Neuronal stem cell (in vitro differentiated cells): ENCODE data around the gene RNF13. TPM values are rescaled to one million over a fixed set of nuclear protein-coding genes. Genes with fewer than 3 reads are reported as not detected.

ENCODE experiments used
- DNase-seq: peaks from one replicate; pipeline ENCODE4 v3.0.0-alpha.2; 2013; ENCODE audit warnings: low spot score
- H2AFZ ChIP-seq: one replicate; pipeline ENCODE4 v1.6.1; 2013; ENCODE audit warnings: mild to moderate bottlenecking, low read length, inconsistent platforms
- H2AK5ac ChIP-seq: 2 replicates; pipeline ENCODE4 v1.6.1; 2013; ENCODE audit warnings: low read depth, mild to moderate bottlenecking, inconsistent platforms, low read length, moderate library complexity, mixed read lengths
- H2BK120ac ChIP-seq: 2 replicates; pipeline ENCODE4 v1.6.1; 2013; ENCODE audit warnings: low read depth, mild to moderate bottlenecking, inconsistent platforms, low read length, moderate library complexity, mixed read lengths
- H2BK12ac ChIP-seq: one replicate; pipeline ENCODE4 v1.6.1; 2013; ENCODE audit warnings: low read length, inconsistent platforms
- H2BK15ac ChIP-seq: 2 replicates; pipeline ENCODE4 v1.6.1; 2013; ENCODE audit warnings: mild to moderate bottlenecking, low read length, inconsistent platforms, mixed read lengths
- H2BK5ac ChIP-seq: one replicate; pipeline ENCODE4 v1.6.1; 2013; ENCODE audit warnings: inconsistent platforms, mild to moderate bottlenecking, low read length, moderate library complexity
- H3K14ac ChIP-seq: one replicate; pipeline ENCODE4 v1.6.1; 2013; ENCODE audit warnings: low read length, inconsistent platforms
- H3K18ac ChIP-seq: 2 replicates; pipeline ENCODE4 v1.6.1; 2013; ENCODE audit warnings: low read length, inconsistent platforms
- H3K23ac ChIP-seq: 2 replicates; pipeline ENCODE4 v1.6.1; 2013; ENCODE audit warnings: low read depth, mild to moderate bottlenecking, mixed read lengths, low read length, inconsistent platforms; ENCODE audit not compliant: poor library complexity
- H3K27ac ChIP-seq: replicated peaks from 3 replicates; pipeline ENCODE4 v1.5.1; 2013; ENCODE audit warnings: low read length, inconsistent platforms
- H3K27me3 ChIP-seq, 3 experiments: 2 replicates each; pipeline ENCODE4 v1.6.1; 2013; ENCODE audit warnings: low read length in 3 of 3, mild to moderate bottlenecking in 2 of 3, inconsistent platforms in 1 of 3, low read depth in 1 of 3, mixed read lengths in 1 of 3, moderate library complexity in 1 of 3; ENCODE audit not compliant: control insufficient read depth in 3 of 3, insufficient read depth in 3 of 3
- H3K36me3 ChIP-seq, 2 donors: replicated peaks in 1 of 2; 2 replicates each; pipeline ENCODE4 v1.6.1; 2013; ENCODE audit warnings: low read length in 2 of 2; ENCODE audit not compliant: control insufficient read depth in 2 of 2, insufficient read depth in 2 of 2
- H3K4ac ChIP-seq: 2 replicates; pipeline ENCODE4 v1.6.1; 2013; ENCODE audit warnings: inconsistent platforms, mild to moderate bottlenecking, low read length, moderate library complexity
- H3K4me1 ChIP-seq, 2 donors: 1 replicate in 1 of 2; 2 replicates in 1 of 2; pipeline ENCODE4 v1.6.1; 2013; ENCODE audit warnings: low read length in 2 of 2, low read depth in 1 of 2; ENCODE audit not compliant: control insufficient read depth in 2 of 2, insufficient read depth in 1 of 2
- H3K4me2 ChIP-seq: one replicate; pipeline ENCODE4 v1.6.1; 2013; ENCODE audit warnings: mild to moderate bottlenecking, low read length, inconsistent platforms; ENCODE audit not compliant: insufficient read depth, poor library complexity, severe bottlenecking
- H3K4me3 ChIP-seq, 2 donors: 2 replicates each; pipeline ENCODE4 v1.5.1; 2013; ENCODE audit warnings: low read length in 2 of 2, mild to moderate bottlenecking in 2 of 2, inconsistent platforms in 1 of 2, moderate library complexity in 1 of 2
- H3K79me1 ChIP-seq: one replicate; pipeline ENCODE4 v1.6.1; 2013; ENCODE audit warnings: low read depth, mild to moderate bottlenecking, inconsistent platforms, low read length, moderate library complexity
- H3K9ac ChIP-seq: one replicate; pipeline ENCODE4 v1.6.1; 2013; ENCODE audit warnings: mild to moderate bottlenecking, low read depth, low read length, inconsistent platforms; ENCODE audit not compliant: poor library complexity
- H3K9me3 ChIP-seq, 2 donors: replicated peaks in 1 of 2; 2 replicates each; pipeline versions ENCODE3 to v1.6.1; 2013; ENCODE audit warnings: low read length in 2 of 2, mild to moderate bottlenecking in 2 of 2, inconsistent platforms in 1 of 2, low read depth in 1 of 2, mixed read lengths in 1 of 2, moderate library complexity in 1 of 2; ENCODE audit not compliant: control insufficient read depth in 2 of 2, insufficient read depth in 1 of 2
- H4K8ac ChIP-seq: one replicate; pipeline ENCODE4 v1.6.1; 2013; ENCODE audit warnings: low read depth, mild to moderate bottlenecking, inconsistent platforms, low read length, moderate library complexity
- H4K91ac ChIP-seq: one replicate; pipeline ENCODE4 v1.6.1; 2013; ENCODE audit warnings: low read length, low read depth, mild to moderate bottlenecking, inconsistent platforms; ENCODE audit not compliant: poor library complexity
- WGBS, 2 donors: extraction: QIAGEN DNeasy Blood & Tissue Kit; methylation state at CpG; one replicate each; pipeline ENCODE4 v1.1.7; 2013; ENCODE audit warnings: missing lambda C conversion rate in 2 of 2, mixed read lengths in 1 of 2; ENCODE audit not compliant: insufficient read length in 2 of 2, insufficient replicate concordance in 1 of 2; ENCODE audit errors: extremely low coverage in 2 of 2; 5-methylcytosine and 5-hydroxymethylcytosine counted together
- polyA plus RNA-seq, 2 experiments: library from polyadenylated mRNA; stranded (reverse); fragments of 200-250 nt; gene quantifications; one replicate each; pipeline ENCODE4 v1.2.3, GENCODE V29; 2013

The RNF13 gene, protein sequence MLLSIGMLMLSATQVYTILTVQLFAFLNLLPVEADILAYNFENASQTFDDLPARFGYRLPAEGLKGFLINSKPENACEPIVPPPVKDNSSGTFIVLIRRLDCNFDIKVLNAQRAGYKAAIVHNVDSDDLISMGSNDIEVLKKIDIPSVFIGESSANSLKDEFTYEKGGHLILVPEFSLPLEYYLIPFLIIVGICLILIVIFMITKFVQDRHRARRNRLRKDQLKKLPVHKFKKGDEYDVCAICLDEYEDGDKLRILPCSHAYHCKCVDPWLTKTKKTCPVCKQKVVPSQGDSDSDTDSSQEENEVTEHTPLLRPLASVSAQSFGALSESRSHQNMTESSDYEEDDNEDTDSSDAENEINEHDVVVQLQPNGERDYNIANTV
- polyA plus RNA-seq (2013, experiment 1 of 2): 31.8 TPM
- polyA plus RNA-seq (2013, experiment 2 of 2): 32.2 TPM

GRCh38 chr3:149812606-149813366 is at the start of gene RNF13:
TSS of gene RNF13 (plus strand) at chr3:149813215. CDS start at chr3:149846027, 32,812 bp downstream.
- Histone ChIP-seq H2AFZ (peak within 1 kb of the TSS; percentile 97), H3K27ac (peak within 1 kb of the TSS; percentile 78), H3K23ac (peak within 1 kb of the TSS; percentile 67), H4K91ac (no peak within 1 kb of the TSS), H4K8ac (no peak within 1 kb of the TSS), H3K18ac (peak within 1 kb of the TSS; percentile 95), H3K36me3 (no peaks in the 10 kb centered on the region), H3K9me3 (no peaks in the 10 kb centered on the region), H2AK5ac (peak within 1 kb of the TSS; percentile 31), H3K4ac (no peak within 1 kb of the TSS), H3K4me2 (peak within 1 kb of the TSS; percentile 85), H2BK5ac (peak within 1 kb of the TSS; percentile 56), H3K14ac (no peak within 1 kb of the TSS), H3K27me3 (no peaks in the 10 kb centered on the region), H2BK120ac (no peak within 1 kb of the TSS), H3K4me3 (peak within 1 kb of the TSS; percentile 76 to 79), H3K4me1 (peaks cover 0 to 12% of the 10 kb centered on the region in 2 donors), H2BK15ac (peak within 1 kb of the TSS; percentile 40), H3K79me1 (no peaks in the 10 kb centered on the region), H3K9ac (peak within 1 kb of the TSS; percentile 83), H2BK12ac (peak within 1 kb of the TSS; percentile 14)
- DNase-seq: peak; percentile 85
- WGBS, 2 donors: no CpG with 5 or more reads among the region's 56 CpGs

DNA sequence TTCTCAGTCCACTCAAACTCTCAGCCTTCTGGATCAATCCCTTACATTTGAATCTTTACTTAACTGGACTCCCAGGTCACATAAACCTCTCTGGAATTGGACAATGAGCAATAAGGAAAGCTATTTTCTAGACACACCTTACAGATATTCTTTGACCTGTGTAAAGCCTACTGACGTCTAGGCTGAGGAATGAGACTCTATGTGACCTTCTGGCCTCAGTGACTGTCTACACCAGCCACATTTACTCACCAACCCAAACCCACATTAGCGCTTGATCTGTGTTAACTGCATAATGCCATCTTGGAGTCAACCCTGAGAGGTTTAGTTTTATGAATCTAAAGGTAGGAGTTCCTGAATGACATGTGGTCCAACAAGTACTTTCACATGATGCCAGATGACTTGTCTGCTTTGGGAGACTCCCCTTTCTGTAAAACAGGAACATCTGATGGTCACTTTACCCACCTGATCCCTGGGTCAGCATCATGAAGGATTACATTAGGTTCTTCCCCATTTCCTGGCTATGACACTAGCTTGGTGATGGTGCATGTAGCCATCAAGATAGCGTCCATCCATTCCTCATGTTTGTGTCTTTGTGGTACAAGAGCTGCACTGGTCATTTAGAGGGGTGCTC is 49.3 kb upstream of the RNF13 start:
- Histone ChIP-seq H3K14ac (no peak overlapping the region), H3K18ac (no peak overlapping the region), H4K91ac (no peak overlapping the region), H3K27me3 (peaks cover 0 to 46% (median 0%) of the 10 kb centered on the region in 3 experiments), H3K79me1 (no peaks in the 10 kb centered on the region), H3K36me3 (no peaks in the 10 kb centered on the region), H3K4me2 (no peak overlapping the region), H2AK5ac (no peak overlapping the region), H2BK12ac (no peak overlapping the region), H3K23ac (no peak overlapping the region), H4K8ac (no peak overlapping the region), H2AFZ (no peak overlapping the region), H3K9ac (no peak overlapping the region), H3K4me3 (no peak overlapping the region), H3K27ac (no peak overlapping the region), H3K9me3 (no peaks in the 10 kb centered on the region), H2BK120ac (no peak overlapping the region), H2BK15ac (no peak overlapping the region), H3K4me1 (peaks cover 0 to 6% of the 10 kb centered on the region in 2 donors), H2BK5ac (no peak overlapping the region), H3K4ac (no peak overlapping the region)
- DNase-seq: no peak
- WGBS, 2 donors: no CpG with 5 or more reads among the region's 3 CpGs

- Histone ChIP-seq H2AK5ac (no peak overlapping the region), H3K79me1 (no peaks in the 10 kb centered on the region), H3K27ac (no peak overlapping the region), H3K27me3 (peaks cover 0 to 40% (median 0%) of the 10 kb centered on the region in 3 experiments), H4K91ac (no peak overlapping the region), H3K4me3 (no peak overlapping the region), H3K4me2 (no peak overlapping the region), H3K14ac (no peak overlapping the region), H2BK5ac (no peak overlapping the region), H3K9ac (no peak overlapping the region), H3K9me3 (no peaks in the 10 kb centered on the region), H3K4me1 (peaks cover 0 to 6% of the 10 kb centered on the region in 2 donors), H4K8ac (no peak overlapping the region), H2BK120ac (no peak overlapping the region), H2BK15ac (no peak overlapping the region), H3K18ac (no peak overlapping the region), H3K4ac (no peak overlapping the region), H3K23ac (no peak overlapping the region), H2AFZ (no peak overlapping the region), H2BK12ac (no peak overlapping the region), H3K36me3 (no peaks in the 10 kb centered on the region)
- no peak for DNase-seq
- WGBS, 2 donors: no CpG with 5 or more reads among the region's 1 CpG
Observed at GRCh38 chr3:149764302-149764701, 48.7 kb upstream of the RNF13 start.
